HEK293T (cell line): ENCODE data around the gene PRKCB.

Source experiments
- CTCF ChIA-PET: fragments of 350-600 bp; formaldehyde crosslinking; extraction: SDS; loops from one replicate; lab custom pipeline; 2021; ENCODE audit warnings: antibody characterized with exemption, inconsistent platforms; lab: Yijun Ruan, JAX
- POLR2A ChIA-PET: fragments of 350-600 bp; formaldehyde crosslinking; extraction: SDS; loops from one replicate; lab custom pipeline; 2020; ENCODE audit warnings: antibody characterized with exemption, inconsistent platforms; lab: Yijun Ruan, JAX
- DNase-seq: peaks from one replicate; pipeline ENCODE4 v3.0.0; 2012; ENCODE audit warnings: mixed read lengths; ENCODE audit errors: extremely low spot score
- ARNT ChIP-seq: fragments of 450-650 bp; IDR thresholded peaks from 2 replicates; pipeline ENCODE4 v1.6.1; 2017; ENCODE audit warnings: mild to moderate bottlenecking
- BHLHE40 ChIP-seq: fragments of 450-650 bp; IDR thresholded peaks from 2 replicates; pipeline ENCODE4 v1.6.1; 2016; ENCODE audit warnings: mild to moderate bottlenecking, moderate library complexity, borderline replicate concordance
- CTBP1 ChIP-seq: fragments of 450-650 bp; IDR thresholded peaks from 2 replicates; pipeline ENCODE4 v1.6.1; 2016; ENCODE audit warnings: borderline replicate concordance
- ELF4 ChIP-seq: fragments of 450-650 bp; IDR thresholded peaks from 2 replicates; pipeline ENCODE4 v1.6.1; 2017; ENCODE audit warnings: antibody characterized with exemption
- FOXA1 ChIP-seq: fragments of 450-650 bp; IDR thresholded peaks from 2 replicates; pipeline ENCODE4 v1.6.1; 2016; ENCODE audit warnings: mild to moderate bottlenecking
- FOXK2 ChIP-seq: fragments of 450-650 bp; IDR thresholded peaks from 2 replicates; pipeline ENCODE4 v1.6.1; 2016; ENCODE audit warnings: mild to moderate bottlenecking
- FOXM1 ChIP-seq: fragments of 450-650 bp; IDR thresholded peaks from 2 replicates; pipeline ENCODE4 v1.6.1; 2017; ENCODE audit warnings: mild to moderate bottlenecking, borderline replicate concordance
- HDGF ChIP-seq: fragments of 450-650 bp; IDR thresholded peaks from 2 replicates; pipeline ENCODE4 v1.6.1; 2017; ENCODE audit warnings: antibody characterized with exemption, borderline replicate concordance
- L3MBTL2 ChIP-seq: fragments of 450-650 bp; conservative IDR thresholded peaks from 2 replicates; pipeline ENCODE4 v1.6.1; 2016; ENCODE audit warnings: mild to moderate bottlenecking
- LEF1 ChIP-seq: fragments of 450-650 bp; IDR thresholded peaks from 2 replicates; pipeline ENCODE4 v1.6.1; 2017; ENCODE audit warnings: mild to moderate bottlenecking, borderline replicate concordance
- NFRKB ChIP-seq: fragments of 450-650 bp; IDR thresholded peaks from 2 replicates; pipeline ENCODE4 v1.6.1; 2016; ENCODE audit warnings: mild to moderate bottlenecking, moderate library complexity
- SP1 ChIP-seq: fragments of 450-650 bp; IDR thresholded peaks from 2 replicates; pipeline ENCODE4 v1.6.1; 2017
- SUZ12 ChIP-seq: fragments of 450-650 bp; IDR thresholded peaks from 2 replicates; pipeline ENCODE4 v1.6.1; 2016; ENCODE audit warnings: mild to moderate bottlenecking
- TARDBP ChIP-seq: fragments of 450-650 bp; IDR thresholded peaks from 2 replicates; pipeline ENCODE4 v1.6.1; 2016
- ZNF384 ChIP-seq: fragments of 450-650 bp; IDR thresholded peaks from 2 replicates; pipeline ENCODE4 v1.6.1; 2016
- TF ChIP-seq, protein P1 (sequence below): fragments of 450-650 bp; IDR thresholded peaks from 2 replicates; pipeline ENCODE4 v1.6.1; 2016

PRKCB gene

DNA sequence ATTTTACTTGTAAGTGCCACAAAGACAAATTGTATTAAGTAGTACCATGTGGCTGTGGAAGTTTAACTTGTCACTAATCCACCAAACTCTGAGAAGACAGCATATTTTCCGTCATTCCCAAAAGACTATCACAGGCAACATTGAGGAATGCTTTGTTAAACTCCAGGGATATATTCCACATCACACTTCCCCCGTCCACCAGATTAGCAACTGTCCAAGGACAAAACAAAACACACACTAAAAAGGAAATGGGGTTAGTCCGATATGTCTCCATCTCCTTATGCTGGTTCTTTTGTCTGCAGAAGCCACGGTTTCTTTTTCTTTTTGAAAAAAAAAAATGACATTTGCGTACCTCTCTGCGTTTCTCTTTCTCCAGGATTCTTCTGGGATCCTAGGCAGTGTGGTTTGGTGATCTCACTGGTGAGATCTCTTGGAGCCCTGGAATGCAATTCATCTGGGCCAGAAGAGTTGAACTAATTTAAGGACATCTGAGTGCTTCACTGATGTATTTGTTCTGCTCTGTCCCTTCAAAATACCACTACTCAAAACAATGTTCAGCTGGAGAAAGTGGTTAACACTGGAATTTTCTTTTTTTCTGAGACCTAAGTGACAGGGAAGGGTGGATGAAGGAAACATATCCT lies 40.6 kb downstream of the PRKCB start:
- POLR2A ChIA-PET, result no interaction called here
- no peak for DNase-seq
- CTCF ChIA-PET, result interaction anchor here (1.0 to 1.3 kb wide), 4 partner anchors 13 to 139 kb away, joined by 3 to 4 read pairs (median 4); no protein-coding TSS in a partner anchor
- TF ChIP-seq LEF1 (no peak), ZNF384 (no peak), FOXK2 (no peak), L3MBTL2 (no peak), FOXM1 (no peak), ARNT (no peak), BHLHE40 (no peak), CTBP1 (no peak), FOXA1 (no peak)

DNA sequence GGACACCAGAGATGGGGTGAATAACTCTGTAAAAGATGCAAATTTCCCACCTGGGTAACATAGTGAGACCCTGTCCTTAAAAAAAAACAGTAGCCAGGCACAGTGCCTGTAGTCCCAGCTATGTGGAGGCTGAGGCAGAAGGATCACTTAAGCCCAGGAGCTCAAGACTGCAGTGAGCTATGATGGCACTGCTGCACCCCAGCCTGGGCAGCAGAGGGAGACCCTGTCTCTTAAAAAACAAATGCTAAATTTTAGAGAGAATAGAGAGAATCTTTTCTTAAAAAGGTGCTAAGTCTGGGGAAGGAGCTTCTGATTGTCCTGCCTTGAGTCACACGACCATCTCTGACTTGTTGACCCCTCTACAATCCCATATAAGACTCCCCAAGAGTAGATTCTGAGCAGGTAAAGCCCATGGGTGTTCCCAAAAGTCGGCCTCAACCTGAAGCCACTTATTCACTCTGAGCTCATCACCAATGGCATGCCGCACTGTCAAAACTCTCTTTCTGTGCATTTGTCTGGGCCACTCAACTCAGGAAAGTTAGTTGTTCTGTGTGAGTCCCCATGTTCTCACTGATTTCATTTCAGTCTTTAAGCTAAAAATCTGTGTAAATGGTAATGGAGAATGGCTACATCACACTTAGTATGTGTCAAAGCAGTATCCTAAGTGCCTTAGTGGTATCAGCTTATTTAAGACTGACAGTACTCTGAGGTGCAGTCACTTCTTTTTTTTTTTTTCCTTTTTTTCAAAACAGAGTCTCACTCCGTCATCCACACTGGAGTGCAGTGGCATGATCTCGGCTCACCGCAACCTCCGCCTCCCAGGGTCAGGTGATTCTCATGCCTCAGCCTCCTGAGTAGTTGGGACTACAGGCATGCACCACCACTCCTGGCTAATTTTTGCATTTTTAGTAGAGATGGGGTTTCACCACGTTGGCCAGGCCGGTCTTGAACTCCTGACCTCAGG lies 41.6 kb downstream of the PRKCB start:
- CTCF ChIA-PET, result interaction anchor here (1.0 to 1.3 kb wide), 4 partner anchors 12 to 138 kb away, joined by 3 to 4 read pairs (median 4); no protein-coding TSS in a partner anchor
- POLR2A ChIA-PET, result no interaction called here
- DNase-seq, result no peak
- TF ChIP-seq LEF1 (no peak), FOXA1 (no peak), ARNT (no peak), ELF4 (no peak), SP1 (no peak), TARDBP (no peak), SUZ12 (no peak), BHLHE40 (no peak), L3MBTL2 (no peak), ZNF384 (no peak), FOXK2 (no peak), NFRKB (no peak), HDGF (no peak), FOXM1 (no peak), CTBP1 (no peak)
- TF ChIP-seq, protein P1, sequence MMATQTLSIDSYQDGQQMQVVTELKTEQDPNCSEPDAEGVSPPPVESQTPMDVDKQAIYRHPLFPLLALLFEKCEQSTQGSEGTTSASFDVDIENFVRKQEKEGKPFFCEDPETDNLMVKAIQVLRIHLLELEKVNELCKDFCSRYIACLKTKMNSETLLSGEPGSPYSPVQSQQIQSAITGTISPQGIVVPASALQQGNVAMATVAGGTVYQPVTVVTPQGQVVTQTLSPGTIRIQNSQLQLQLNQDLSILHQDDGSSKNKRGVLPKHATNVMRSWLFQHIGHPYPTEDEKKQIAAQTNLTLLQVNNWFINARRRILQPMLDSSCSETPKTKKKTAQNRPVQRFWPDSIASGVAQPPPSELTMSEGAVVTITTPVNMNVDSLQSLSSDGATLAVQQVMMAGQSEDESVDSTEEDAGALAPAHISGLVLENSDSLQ, result no peak

DNA sequence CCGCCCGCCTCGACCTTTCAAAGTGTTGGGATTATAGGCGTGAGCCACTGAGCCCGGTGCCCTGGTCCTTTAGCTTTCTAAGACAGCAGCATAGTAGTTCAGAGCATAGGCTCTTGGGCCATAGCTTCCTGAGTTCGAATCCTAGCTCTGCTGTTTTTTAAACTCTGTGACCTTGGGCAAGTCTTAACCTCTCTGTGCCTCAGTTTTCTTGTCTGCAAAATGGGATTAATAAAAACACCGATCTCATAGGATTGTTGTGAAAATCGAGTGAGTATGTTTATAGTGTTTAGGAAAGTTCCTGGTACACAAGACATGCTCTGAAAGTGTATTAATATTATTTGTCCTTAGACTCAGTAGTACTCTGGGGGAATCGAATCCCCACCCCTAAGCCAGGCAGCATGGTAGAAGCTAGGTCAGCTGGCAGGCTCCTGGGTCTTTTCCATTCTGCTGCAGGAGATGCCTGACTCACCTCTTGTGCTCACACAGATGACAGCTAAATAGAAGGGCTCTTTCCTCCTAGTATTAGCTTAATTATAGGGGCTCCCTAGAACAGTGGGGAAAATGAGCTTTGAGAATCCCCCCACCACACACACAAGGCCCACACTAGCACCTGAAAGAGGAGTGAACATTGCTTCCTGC lies 44.1 kb downstream of the PRKCB start:
- POLR2A ChIA-PET, result no interaction called here

DNA sequence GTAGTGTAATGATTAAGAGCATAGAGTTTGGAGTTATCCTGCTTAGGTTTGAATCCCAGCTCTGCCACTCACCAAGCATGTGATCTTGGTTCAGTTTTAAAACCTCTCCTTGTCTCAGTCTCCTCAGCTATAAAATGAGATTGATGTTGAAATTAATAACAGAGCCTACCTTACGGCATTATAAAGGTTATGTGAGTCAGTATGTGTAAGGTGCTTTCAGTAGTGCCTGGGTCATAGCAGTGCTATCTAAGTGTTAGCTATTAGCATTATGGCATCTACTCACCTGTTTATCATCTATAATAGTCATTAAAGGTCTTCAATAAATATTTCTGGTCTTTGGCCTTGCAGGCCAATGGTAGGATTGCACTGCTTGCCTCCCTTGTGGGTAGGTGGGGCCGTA lies 53.4 kb downstream of the PRKCB start:
- ChIA-PET CTCF (interaction anchor here (0.6 to 0.9 kb wide), 2 partner anchors 11 to 12 kb away, joined by 3 read pairs; no protein-coding TSS in a partner anchor), POLR2A (no interaction called here)
- TF ChIP-seq BHLHE40, result no peak
- TF ChIP-seq ZNF384, result no peak
- no peak for TF ChIP-seq FOXA1

More for the DNA sequence above, 44.1 kb downstream of the PRKCB start:
- TF ChIP-seq FOXA1 (no peak), LEF1 (no peak), CTBP1 (no peak)
- CTCF ChIA-PET, result interaction anchor here (0.6 kb wide), 1 partner anchor 10 kb away, joined by 3 read pairs; no protein-coding TSS in a partner anchor
- no peak for DNase-seq

DNA sequence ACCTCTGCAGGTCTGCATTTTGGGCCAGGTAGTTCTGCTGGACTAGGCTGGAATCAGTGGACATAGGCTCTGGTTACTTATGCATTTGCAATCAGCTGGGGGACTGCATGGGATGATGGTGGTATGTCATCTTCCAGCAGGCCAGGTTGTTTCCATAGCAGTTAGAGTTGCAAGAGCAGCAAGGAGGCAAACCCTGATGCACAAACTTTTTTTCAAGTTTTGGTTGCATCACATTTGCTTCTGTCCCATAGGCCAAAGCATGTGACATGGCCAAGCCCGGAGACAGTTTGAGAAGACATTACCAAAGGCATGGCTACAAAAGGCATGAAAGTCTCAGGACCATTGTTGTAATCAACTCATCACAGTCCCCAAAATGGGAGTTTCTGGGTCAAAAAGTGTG lies 58.2 kb downstream of the PRKCB start:
- DNase-seq, result no peak
- ChIA-PET CTCF (no interaction called here), POLR2A (no interaction called here)
- TF ChIP-seq CTBP1 (no peak), HDGF (no peak), TARDBP (no peak), LEF1 (no peak), BHLHE40 (no peak), ELF4 (no peak), ZNF384 (no peak), L3MBTL2 (no peak)

More for the DNA sequence above, 53.4 kb downstream of the PRKCB start:
- no peak for DNase-seq

DNA sequence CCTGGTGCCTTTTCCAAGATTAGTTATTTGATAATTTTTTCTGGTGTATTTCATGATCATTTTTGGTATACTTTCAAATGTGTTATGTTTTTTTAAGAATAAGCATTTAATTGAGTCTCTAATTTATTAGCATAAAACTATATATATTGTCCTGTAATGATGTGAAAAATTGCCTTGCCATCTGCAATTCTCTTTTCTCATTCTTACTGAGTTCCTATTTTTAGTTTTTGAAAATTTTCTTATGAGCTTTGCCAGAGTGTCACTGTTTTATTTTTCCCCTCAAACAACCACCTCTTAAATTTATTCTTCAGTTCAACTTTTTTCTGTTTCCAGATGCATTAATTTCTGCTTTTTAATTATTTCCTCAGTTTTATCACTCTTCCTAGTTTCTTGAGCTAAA lies 59.3 kb downstream of the PRKCB start:
- TF ChIP-seq ARNT, result no peak
- DNase-seq, result no peak
- CTCF ChIA-PET, result no interaction called here
- POLR2A ChIA-PET, result no interaction called here
